ENCODE measurements around the gene PPM1F.

Gene PPM1F

DNA sequence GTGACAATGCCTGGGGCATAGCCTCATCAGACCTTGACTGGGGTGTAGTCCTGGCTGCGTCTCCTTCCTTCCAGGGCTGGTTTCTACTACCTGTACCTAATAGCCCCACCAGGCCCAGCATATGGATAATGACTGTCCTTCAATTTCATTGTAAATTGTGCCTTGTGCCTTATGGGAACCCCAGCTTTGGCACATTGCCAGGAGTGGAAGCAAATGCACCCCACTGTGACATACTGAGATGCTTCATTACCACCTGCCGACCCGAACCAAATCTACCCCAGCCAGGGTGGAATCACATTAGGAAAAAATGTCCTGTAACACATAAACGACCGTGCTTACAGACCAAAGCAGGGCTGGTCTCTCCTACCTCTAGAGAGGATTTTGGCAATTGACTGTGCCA is 22.6 kb upstream of the PPM1F start:
- Histone ChIP-seq H3K27ac (ENCODE audit: poor library complexity, severe bottlenecking) (no peak overlapping the region), H3K9me3 (ENCODE audit: severe bottlenecking) (no peaks in the 10 kb centered on the region), H3K27me3 (ENCODE audit: insufficient read depth, poor library complexity, severe bottlenecking) (no peaks in the 10 kb centered on the region), H3K4me1 (ENCODE audit: insufficient read depth, poor library complexity, severe bottlenecking) (no peaks in the 10 kb centered on the region), H3K4me3 (ENCODE audit: severe bottlenecking) (no peak overlapping the region), H3K36me3 (ENCODE audit: low read depth) (peaks cover 62% of the 10 kb centered on the region)
- DNase-seq (ENCODE audit: low spot score) (no peak), ATAC-seq (ENCODE audit: low read depth) (no peak)
- TF ChIP-seq, protein P1, sequence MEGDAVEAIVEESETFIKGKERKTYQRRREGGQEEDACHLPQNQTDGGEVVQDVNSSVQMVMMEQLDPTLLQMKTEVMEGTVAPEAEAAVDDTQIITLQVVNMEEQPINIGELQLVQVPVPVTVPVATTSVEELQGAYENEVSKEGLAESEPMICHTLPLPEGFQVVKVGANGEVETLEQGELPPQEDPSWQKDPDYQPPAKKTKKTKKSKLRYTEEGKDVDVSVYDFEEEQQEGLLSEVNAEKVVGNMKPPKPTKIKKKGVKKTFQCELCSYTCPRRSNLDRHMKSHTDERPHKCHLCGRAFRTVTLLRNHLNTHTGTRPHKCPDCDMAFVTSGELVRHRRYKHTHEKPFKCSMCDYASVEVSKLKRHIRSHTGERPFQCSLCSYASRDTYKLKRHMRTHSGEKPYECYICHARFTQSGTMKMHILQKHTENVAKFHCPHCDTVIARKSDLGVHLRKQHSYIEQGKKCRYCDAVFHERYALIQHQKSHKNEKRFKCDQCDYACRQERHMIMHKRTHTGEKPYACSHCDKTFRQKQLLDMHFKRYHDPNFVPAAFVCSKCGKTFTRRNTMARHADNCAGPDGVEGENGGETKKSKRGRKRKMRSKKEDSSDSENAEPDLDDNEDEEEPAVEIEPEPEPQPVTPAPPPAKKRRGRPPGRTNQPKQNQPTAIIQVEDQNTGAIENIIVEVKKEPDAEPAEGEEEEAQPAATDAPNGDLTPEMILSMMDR (IDR thresholded peaks at IDR 0.05; ENCODE audit: poor library complexity, severe bottlenecking), result no peak

DNA sequence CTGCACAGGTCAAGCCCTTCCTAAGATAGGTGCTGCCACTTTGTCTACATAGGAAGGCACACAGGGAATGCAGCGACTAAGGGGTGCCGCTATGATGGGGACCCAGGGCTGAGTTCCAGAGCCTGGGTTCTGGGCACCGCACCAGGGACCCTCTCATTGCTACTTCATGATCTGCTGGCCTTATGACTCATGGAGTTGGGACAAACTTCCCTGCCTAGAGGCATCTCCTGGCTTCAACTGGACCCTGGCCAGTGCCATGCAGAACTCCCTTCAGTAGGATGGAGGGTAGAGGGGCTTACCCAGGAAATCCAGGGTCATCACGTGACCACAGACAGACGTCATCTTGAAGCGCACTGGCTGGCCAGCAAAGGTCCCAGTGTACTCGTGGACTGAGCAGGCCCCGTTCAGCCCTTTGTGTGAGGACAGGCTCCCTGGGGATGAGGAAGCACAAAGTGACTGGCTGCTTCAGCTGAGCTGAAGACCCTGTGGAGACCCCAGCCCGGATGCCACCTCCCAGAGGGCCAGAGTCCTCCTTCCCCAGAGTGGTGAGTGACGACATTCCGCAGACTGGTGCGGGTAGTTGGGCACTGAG is 21.5 kb upstream of the PPM1F start:
- no peak for DNase-seq (ENCODE audit: low spot score)
- H3K27ac ChIP-seq (ENCODE audit: poor library complexity, severe bottlenecking), result no peak overlapping the region
- H3K4me3 ChIP-seq (ENCODE audit: severe bottlenecking), result no peak overlapping the region
- H3K27me3 ChIP-seq (ENCODE audit: insufficient read depth, poor library complexity, severe bottlenecking), result no peaks in the 10 kb centered on the region
- TF ChIP-seq, protein P1 (IDR thresholded peaks at IDR 0.05; ENCODE audit: poor library complexity, severe bottlenecking), result no peak
- no peak for ATAC-seq (ENCODE audit: low read depth)
- H3K36me3 ChIP-seq (ENCODE audit: low read depth), result peaks cover 68% of the 10 kb centered on the region
- H3K4me1 ChIP-seq (ENCODE audit: insufficient read depth, poor library complexity, severe bottlenecking), result no peaks in the 10 kb centered on the region
- no peaks in the 10 kb centered on the region for H3K9me3 ChIP-seq (ENCODE audit: severe bottlenecking)

DNA sequence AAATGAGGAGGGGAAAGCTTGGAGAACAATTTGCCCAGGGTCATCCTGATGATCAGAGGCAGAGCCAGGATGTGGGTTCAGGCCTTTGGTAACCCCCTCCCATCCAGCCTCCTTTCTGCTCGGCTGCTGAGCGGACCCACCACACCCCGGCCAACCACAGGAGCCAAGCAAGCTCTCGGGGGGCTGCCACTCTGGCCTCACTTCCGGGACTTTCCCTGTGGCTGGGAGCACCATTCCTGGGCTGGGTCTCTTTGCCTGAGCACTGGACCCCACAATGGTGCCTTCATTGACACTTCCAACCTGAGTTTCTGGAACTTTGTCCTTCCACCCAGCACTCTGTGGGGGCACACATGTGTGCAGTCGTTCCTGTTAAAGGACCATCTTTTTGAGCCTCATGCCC is 20.2 kb upstream of the PPM1F start:
- Histone ChIP-seq H3K9me3 (ENCODE audit: severe bottlenecking) (no peaks in the 10 kb centered on the region), H3K27me3 (ENCODE audit: insufficient read depth, poor library complexity, severe bottlenecking) (no peaks in the 10 kb centered on the region), H3K4me1 (ENCODE audit: insufficient read depth, poor library complexity, severe bottlenecking) (no peaks in the 10 kb centered on the region), H3K36me3 (ENCODE audit: low read depth) (peaks cover 80% of the 10 kb centered on the region), H3K4me3 (ENCODE audit: severe bottlenecking) (no peak overlapping the region), H3K27ac (ENCODE audit: poor library complexity, severe bottlenecking) (no peak overlapping the region)
- DNase-seq (ENCODE audit: low spot score), result no peak
- TF ChIP-seq, protein P1 (IDR thresholded peaks at IDR 0.05; ENCODE audit: poor library complexity, severe bottlenecking), result no peak
- no peak for ATAC-seq (ENCODE audit: low read depth)

DNA sequence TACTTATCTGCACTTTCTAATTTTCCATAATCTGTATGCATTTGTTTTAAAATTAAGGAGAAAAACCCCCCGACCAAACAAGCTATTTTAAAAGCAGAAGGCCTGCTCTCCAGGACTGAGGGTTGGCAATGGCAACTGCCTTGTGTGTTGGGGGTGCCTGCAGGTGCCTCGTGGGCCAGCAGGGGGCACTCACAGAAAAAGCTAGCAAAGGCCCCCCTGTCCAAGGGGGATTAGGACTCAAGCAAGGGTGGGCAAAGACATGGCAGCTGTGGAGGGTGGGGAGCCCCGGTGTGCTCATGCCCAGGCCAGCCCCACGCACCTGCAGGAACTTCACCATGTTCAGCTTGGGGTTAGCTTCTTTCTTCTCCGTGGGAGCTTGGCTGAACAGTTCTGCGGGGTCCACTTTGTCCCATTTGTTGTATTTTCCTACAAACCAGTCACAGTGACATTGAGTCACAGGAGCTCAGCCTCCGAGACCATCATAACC is 19.7 kb upstream of the PPM1F start:
- ATAC-seq (ENCODE audit: low read depth) (0 out of 3 replicates have a peak, but pooled peaks have one; percentile 27), DNase-seq (ENCODE audit: low spot score) (no peak)
- Histone ChIP-seq H3K27me3 (ENCODE audit: insufficient read depth, poor library complexity, severe bottlenecking) (no peaks in the 10 kb centered on the region), H3K4me3 (ENCODE audit: severe bottlenecking) (no peak overlapping the region), H3K27ac (ENCODE audit: poor library complexity, severe bottlenecking) (no peak overlapping the region), H3K36me3 (ENCODE audit: low read depth) (peaks cover 84% of the 10 kb centered on the region), H3K4me1 (ENCODE audit: insufficient read depth, poor library complexity, severe bottlenecking) (no peaks in the 10 kb centered on the region), H3K9me3 (ENCODE audit: severe bottlenecking) (no peaks in the 10 kb centered on the region)
- TF ChIP-seq, protein P1 (IDR thresholded peaks at IDR 0.05; ENCODE audit: poor library complexity, severe bottlenecking), result peak; percentile 77

DNA sequence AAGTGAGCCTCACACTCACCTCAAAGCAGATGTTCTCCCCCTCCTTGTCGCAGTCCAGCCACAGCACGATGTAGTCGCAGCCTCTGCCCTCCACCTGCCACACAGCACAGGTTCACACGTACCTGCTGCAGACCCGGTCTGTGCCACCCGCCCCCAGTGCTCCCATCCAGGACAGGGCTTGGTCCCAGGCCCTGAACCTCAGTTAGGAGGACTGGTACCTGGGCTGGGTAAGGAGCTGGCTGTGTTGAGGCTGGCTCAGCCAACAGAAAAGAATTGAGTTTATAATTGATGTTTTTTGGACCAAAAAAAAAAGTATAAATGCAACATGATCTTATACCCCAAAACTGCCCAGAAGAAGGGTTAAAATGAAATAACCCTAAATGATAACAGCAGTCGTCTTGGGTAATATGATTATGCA is 19.2 kb upstream of the PPM1F start:
- no peak overlapping the region for H3K27ac ChIP-seq (ENCODE audit: poor library complexity, severe bottlenecking)
- no peaks in the 10 kb centered on the region for H3K9me3 ChIP-seq (ENCODE audit: severe bottlenecking)
- no peak overlapping the region for H3K4me3 ChIP-seq (ENCODE audit: severe bottlenecking)
- H3K36me3 ChIP-seq (ENCODE audit: low read depth), result peaks cover 89% of the 10 kb centered on the region
- no peaks in the 10 kb centered on the region for H3K4me1 ChIP-seq (ENCODE audit: insufficient read depth, poor library complexity, severe bottlenecking)
- no peak for DNase-seq (ENCODE audit: low spot score)
- ATAC-seq (ENCODE audit: low read depth), result no peak
- H3K27me3 ChIP-seq (ENCODE audit: insufficient read depth, poor library complexity, severe bottlenecking), result no peaks in the 10 kb centered on the region
- TF ChIP-seq, protein P1 (IDR thresholded peaks at IDR 0.05; ENCODE audit: poor library complexity, severe bottlenecking), result no peak
